Uterus (tissue), 4 donors: Measurements from ENCODE around the gene RSPH1. TPM values are rescaled to one million over a fixed set of nuclear protein-coding genes. Genes with fewer than 3 reads are reported as not detected.

Experiments used
- DNase-seq, 2 donors: peaks; one replicate each; pipeline ENCODE4 v3.0.0-alpha.2; 2019 to 2020
- H3K27ac ChIP-seq, 2 donors: fragments of 200-600 bp; sonication (generic); 1 replicate in 1 of 2; 2 replicates in 1 of 2; pipeline ENCODE4 v1.5.1; 2016 to 2018
- H3K27me3 ChIP-seq, 2 donors: fragments of 200-600 bp; sonication (generic); one replicate each; pipeline ENCODE4 v1.5.1; 2018 to 2019; ENCODE audit warnings: control low read depth in 1 of 2
- H3K36me3 ChIP-seq, 2 donors: fragments of 200-600 bp; sonication (generic); one replicate each; pipeline ENCODE4 v1.5.1; 2019; ENCODE audit warnings: control low read depth in 1 of 2
- H3K4me1 ChIP-seq, 2 donors: fragments of 200-600 bp; sonication (generic); one replicate each; pipeline ENCODE4 v1.5.1; 2018 to 2019; ENCODE audit warnings: control low read depth in 1 of 2
- H3K4me3 ChIP-seq, 2 donors: fragments of 200-600 bp; sonication (generic); 1 replicate in 1 of 2; 2 replicates in 1 of 2; pipeline ENCODE4 v1.5.1; 2018 to 2019; ENCODE audit warnings: mild to moderate bottlenecking in 1 of 2
- H3K9me3 ChIP-seq, 2 donors: fragments of 200-600 bp; sonication (generic); one replicate each; pipeline ENCODE4 v1.5.1; 2019; ENCODE audit warnings: control low read depth in 1 of 2
- CTCF ChIP-seq, 4 experiments: fragments of 200-600 bp in 2 of 4; fragments of 450-650 bp in 2 of 4; sonication (generic) in 2 of 4; IDR thresholded peaks; one replicate each; pipeline ENCODE4 v1.5.1; 2016 to 2019; ENCODE audit warnings: antibody characterized with exemption in 4 of 4, mild to moderate bottlenecking in 2 of 4, moderate library complexity in 1 of 4
- POLR2A ChIP-seq, 2 donors: fragments of 450-650 bp; IDR thresholded peaks; one replicate each; pipeline ENCODE4 v1.6.1; 2016; ENCODE audit warnings: antibody characterized with exemption in 2 of 2, mild to moderate bottlenecking in 1 of 2, moderate library complexity in 1 of 2
- intact Hi-C: fragments of 100-400 bp; cut with DNase I; formaldehyde crosslinking; loops from one replicate; pipeline ENCODE4 v1.15.1; 2023; ENCODE audit warnings: low total_unique reads
- total RNA-seq, 4 donors: library from RNA; depleted of rRNA in 3 of 4; stranded (reverse); fragments of >200 nt in 3 of 4; gene quantifications; one replicate each; pipeline versions ENCODE4 v1.1.0 to v1.2.4, GENCODE V29; 2014 to 2023
- donor health status: DM: yes; HTN: yes; CAD: no.

Gene RSPH1
- total RNA-seq, 4 donors from 2014 or later = 1.7 to 3.4 TPM; not detected in 2

GRCh38 chr21:42493109-42494060 lies 2.6 kb downstream of the RSPH1 start:
- no peaks in the 10 kb centered on the region for H3K4me1 ChIP-seq
- no peaks in the 10 kb centered on the region for H3K9me3 ChIP-seq
- H3K4me3 ChIP-seq = no peak overlapping the region
- no peaks in the 10 kb centered on the region for H3K36me3 ChIP-seq
- no peak for TF ChIP-seq CTCF (IDR thresholded peaks at IDR 0.05)
- TF ChIP-seq POLR2A (IDR thresholded peaks at IDR 0.05) = no peak
- no peaks in the 10 kb centered on the region for H3K27me3 ChIP-seq
- DNase-seq = no peak
- intact Hi-C loops = no loop called here
- H3K27ac ChIP-seq = no peak overlapping the region

GRCh38 chr21:42492201-42492600 lies 3.8 kb downstream of the RSPH1 start:
- intact Hi-C loops = no loop called here
- Histone ChIP-seq H3K27ac (no peak overlapping the region), H3K36me3 (no peaks in the 10 kb centered on the region), H3K4me1 (no peaks in the 10 kb centered on the region), H3K4me3 (no peak overlapping the region), H3K27me3 (no peaks in the 10 kb centered on the region), H3K9me3 (no peaks in the 10 kb centered on the region)
- TF ChIP-seq CTCF (IDR thresholded peaks at IDR 0.05) = no peak
- TF ChIP-seq POLR2A (IDR thresholded peaks at IDR 0.05) = no peak
- no peak for DNase-seq

GRCh38 chr21:42491328-42491727 lies 4.7 kb downstream of the RSPH1 start:
- TF ChIP-seq POLR2A (IDR thresholded peaks at IDR 0.05) (no peak), CTCF (IDR thresholded peaks at IDR 0.05) (no peak)
- DNase-seq = no peak
- H3K27me3 ChIP-seq = no peaks in the 10 kb centered on the region
- no peaks in the 10 kb centered on the region for H3K9me3 ChIP-seq
- H3K4me1 ChIP-seq = no peaks in the 10 kb centered on the region
- no peak overlapping the region for H3K4me3 ChIP-seq
- H3K36me3 ChIP-seq = no peaks in the 10 kb centered on the region
- intact Hi-C loops = no loop called here
- no peak overlapping the region for H3K27ac ChIP-seq

- intact Hi-C loops = no loop called here
- no peak for DNase-seq
- H3K36me3 ChIP-seq = no peaks in the 10 kb centered on the region
- H3K27me3 ChIP-seq = no peaks in the 10 kb centered on the region
- no peak for TF ChIP-seq POLR2A (IDR thresholded peaks at IDR 0.05)
- TF ChIP-seq CTCF (IDR thresholded peaks at IDR 0.05) = no peak
- H3K4me1 ChIP-seq = no peaks in the 10 kb centered on the region
- no peaks in the 10 kb centered on the region for H3K9me3 ChIP-seq
- H3K27ac ChIP-seq = no peak overlapping the region
- no peak overlapping the region for H3K4me3 ChIP-seq
Measured at GRCh38 chr21:42490720-42491119, 5.3 kb downstream of the RSPH1 start.

DNA sequence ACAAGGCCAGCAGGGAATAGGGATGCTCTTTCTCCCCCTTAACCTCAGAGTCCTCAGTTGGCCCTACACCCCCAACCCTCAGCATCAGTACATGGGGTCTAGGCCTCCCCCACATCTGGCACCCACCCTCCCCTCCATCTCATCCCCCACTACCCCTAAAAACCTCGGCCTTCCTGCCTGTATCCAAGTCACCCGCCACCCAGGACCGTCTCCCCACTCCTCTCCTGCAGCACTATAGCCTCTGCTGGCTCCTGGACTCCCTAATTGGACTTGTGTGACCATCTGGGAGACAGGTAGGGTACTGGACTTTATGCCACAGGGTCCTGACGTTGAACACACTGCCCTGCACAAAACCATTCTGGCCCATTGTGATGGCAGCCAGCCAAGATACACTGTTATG lies 6.0 kb downstream of the RSPH1 start:
- H3K27me3 ChIP-seq = no peaks in the 10 kb centered on the region
- H3K4me1 ChIP-seq = no peaks in the 10 kb centered on the region
- no peak for TF ChIP-seq POLR2A (IDR thresholded peaks at IDR 0.05)
- no peak for TF ChIP-seq CTCF (IDR thresholded peaks at IDR 0.05)
- H3K36me3 ChIP-seq = no peaks in the 10 kb centered on the region
- H3K27ac ChIP-seq = no peak overlapping the region
- H3K9me3 ChIP-seq = no peaks in the 10 kb centered on the region
- intact Hi-C loops = no loop called here
- H3K4me3 ChIP-seq = no peak overlapping the region
- no peak for DNase-seq
